CD4-positive, alpha-beta T cell (primary cell): ENCODE results near the gene DSN1. TPM values are rescaled to one million over a fixed set of nuclear protein-coding genes. Genes with fewer than 3 reads are reported as not detected.

Source experiments
- ATAC-seq: fragments of 200-7000 bp; cut with Tn5 transposase; one replicate; pipeline ENCODE4 v1.10.0; 2022; ENCODE audit warnings: mild to moderate bottlenecking; ENCODE audit not compliant: poor library complexity
- CTCF ChIA-PET: fragments of 350-600 bp; sonication (Branson Sonifier 250); formaldehyde crosslinking; loops from one replicate; lab custom pipeline; 2021; ENCODE audit warnings: antibody characterized with exemption, inconsistent platforms; lab: Charles Lee
- POLR2A ChIA-PET: fragments of 350-600 bp; sonication (Branson Sonifier 250); formaldehyde crosslinking; loops from one replicate; lab custom pipeline; 2021; ENCODE audit warnings: antibody characterized with exemption, inconsistent platforms; lab: Charles Lee
- DNase-seq, 14 experiments: peaks; one replicate each; pipeline ENCODE4 v3.0.0-alpha.2; 2013 to 2020; ENCODE audit warnings: mixed read lengths in 2 of 14
- H3K27ac ChIP-seq, 2 donors: one replicate each; pipeline versions ENCODE4 v1.5.1 to v1.7.0; 2013; ENCODE audit warnings: low read length in 2 of 2, low read depth in 1 of 2, mild to moderate bottlenecking in 1 of 2
- H3K27me3 ChIP-seq, 2 experiments: 1 replicate in 1 of 2; 2 replicates in 1 of 2; pipeline versions ENCODE4 v1.6.1 to v1.7.0; 2013; ENCODE audit warnings: low read length in 2 of 2, control low read depth in 1 of 2, mild to moderate bottlenecking in 1 of 2, moderate library complexity in 1 of 2; ENCODE audit not compliant: insufficient read depth in 2 of 2, control insufficient read depth in 1 of 2
- H3K36me3 ChIP-seq: one replicate; pipeline ENCODE4 v1.6.1; 2013; ENCODE audit warnings: low read length, control low read depth; ENCODE audit not compliant: insufficient read depth
- H3K4me1 ChIP-seq: one replicate; pipeline ENCODE4 v1.6.1; 2013; ENCODE audit warnings: low read length, control low read depth; ENCODE audit not compliant: insufficient read depth
- H3K4me3 ChIP-seq: one replicate; pipeline ENCODE4 v1.5.1; 2013; ENCODE audit warnings: mild to moderate bottlenecking, low read length, moderate library complexity
- H3K9me3 ChIP-seq, 2 experiments: 1 replicate in 1 of 2; 2 replicates in 1 of 2; pipeline versions ENCODE4 v1.6.1 to v1.7.0; 2013; ENCODE audit warnings: low read length in 2 of 2, mild to moderate bottlenecking in 2 of 2, control low read depth in 1 of 2, moderate library complexity in 1 of 2; ENCODE audit not compliant: control insufficient read depth in 1 of 2, insufficient read depth in 1 of 2
- H3K27ac Mint-ChIP-seq: one replicate; pipeline ENCODE4 v1.8.0; 2020; ENCODE audit warnings: mixed read lengths
- H3K27me3 Mint-ChIP-seq: one replicate; pipeline ENCODE4 v1.8.0; 2021; ENCODE audit warnings: mixed read lengths
- H3K36me3 Mint-ChIP-seq: one replicate; pipeline ENCODE4 v1.8.0; 2021; ENCODE audit warnings: low read depth, mixed read lengths
- H3K4me1 Mint-ChIP-seq: one replicate; pipeline ENCODE4 v1.8.0; 2021; ENCODE audit warnings: low read depth, mixed read lengths
- H3K4me3 Mint-ChIP-seq: one replicate; pipeline ENCODE4 v1.8.0; 2020; ENCODE audit warnings: mild to moderate bottlenecking, mixed read lengths
- H3K9me3 Mint-ChIP-seq: one replicate; pipeline ENCODE4 v1.8.0; 2020; ENCODE audit warnings: mixed read lengths
- CTCF ChIP-seq: fragments of 200-600 bp; IDR thresholded peaks from one replicate; pipeline ENCODE4 v1.8.0; 2022; ENCODE audit warnings: antibody characterized with exemption, mild to moderate bottlenecking
- intact Hi-C, 2 experiments: fragments of 100-400 bp; cut with DNase I in 1 of 2; cut with micrococcal nuclease in 1 of 2; formaldehyde crosslinking; loops; one replicate each; pipeline versions ENCODE4 v1.15.1 to v1.9.0; 2023 to 2025; cut with DNase I, micrococcal nuclease
- total RNA-seq, 174 experiments: library from RNA in 2 of 174; stranded (reverse) in 2 of 174; gene quantifications; one replicate each; pipeline ENCODE4 v1.2.3 and lab custom pipeline; 2021 to 2026

The DSN1 gene
- total RNA-seq, 2 experiments from 2014 or later, result 10.5 to 14.3 TPM

DNA sequence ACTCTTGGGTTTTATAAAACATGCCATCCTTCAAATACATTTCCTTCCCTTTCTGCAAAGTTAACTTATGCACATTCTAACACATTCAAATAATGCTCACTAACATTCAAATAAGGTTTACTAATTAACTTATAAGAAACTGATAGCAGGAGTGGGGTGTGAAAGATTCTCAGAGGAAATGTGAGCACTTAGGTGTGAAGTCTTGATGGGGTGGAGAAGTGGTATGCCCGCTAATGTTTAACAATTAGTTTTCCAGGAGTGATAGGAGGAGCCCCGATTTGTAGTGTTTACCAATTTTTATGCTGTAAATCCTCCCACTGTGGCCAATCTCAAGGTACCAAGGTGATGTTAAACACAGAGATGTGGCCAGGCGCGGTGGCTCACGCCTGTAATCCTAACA lies 18.3 kb upstream of the DSN1 start:
- ChIA-PET CTCF (interaction anchor here (0.6 kb wide), 1 partner anchor 76 kb away, joined by 3 read pairs; no protein-coding TSS in a partner anchor), POLR2A (no interaction called here)
- Mint-ChIP-seq H3K27me3 (no peaks in the 10 kb centered on the region), H3K36me3 (no peaks in the 10 kb centered on the region), H3K4me1 (no peaks in the 10 kb centered on the region), H3K9me3 (no peaks in the 10 kb centered on the region), H3K27ac (no peak overlapping the region), H3K4me3 (no peak overlapping the region)
- intact Hi-C loops, result no loop called here
- ATAC-seq (no peak), DNase-seq (no peak)
- Histone ChIP-seq H3K27me3 (no peaks in the 10 kb centered on the region), H3K27ac (no peak overlapping the region), H3K9me3 (no peaks in the 10 kb centered on the region), H3K36me3 (no peaks in the 10 kb centered on the region), H3K4me1 (no peaks in the 10 kb centered on the region), H3K4me3 (no peak overlapping the region)
- no peak for TF ChIP-seq CTCF

GRCh38 chr20:36786663-36787062 lies 13.1 kb upstream of the DSN1 start:
- no peak for ATAC-seq
- Histone ChIP-seq H3K4me1 (no peaks in the 10 kb centered on the region), H3K36me3 (no peaks in the 10 kb centered on the region), H3K4me3 (no peak overlapping the region), H3K27ac (no peak overlapping the region), H3K9me3 (no peaks in the 10 kb centered on the region), H3K27me3 (no peaks in the 10 kb centered on the region)
- ChIA-PET POLR2A (interaction anchor here (0.9 kb wide), 1 partner anchor 191 kb away, joined by 3 read pairs; no protein-coding TSS in a partner anchor), CTCF (interaction anchor here (1.0 kb wide), 1 partner anchor 22 kb away, joined by 3 read pairs; no protein-coding TSS in a partner anchor)
- Mint-ChIP-seq H3K36me3 (no peaks in the 10 kb centered on the region), H3K27me3 (no peaks in the 10 kb centered on the region), H3K9me3 (no peaks in the 10 kb centered on the region), H3K4me1 (no peaks in the 10 kb centered on the region), H3K4me3 (no peak overlapping the region), H3K27ac (no peak overlapping the region)
- intact Hi-C loops, result no loop called here
- no peak for DNase-seq
- no peak for TF ChIP-seq CTCF

GRCh38 chr20:36786246-36786645 lies 12.7 kb upstream of the DSN1 start:
- POLR2A ChIA-PET, result interaction anchor here (0.9 kb wide), 1 partner anchor 191 kb away, joined by 3 read pairs; no protein-coding TSS in a partner anchor
- no peak overlapping the region for H3K4me3 ChIP-seq
- H3K27me3 Mint-ChIP-seq, result no peaks in the 10 kb centered on the region
- no peaks in the 10 kb centered on the region for H3K4me1 ChIP-seq
- intact Hi-C loops, result no loop called here
- H3K36me3 Mint-ChIP-seq, result no peaks in the 10 kb centered on the region
- no peak overlapping the region for H3K4me3 Mint-ChIP-seq
- DNase-seq (no peak), ATAC-seq (no peak)
- no peaks in the 10 kb centered on the region for H3K27me3 ChIP-seq
- CTCF ChIA-PET, result interaction anchor here (0.6 to 1.0 kb wide), 2 partner anchors 22 to 47 kb away, joined by 3 read pairs; no protein-coding TSS in a partner anchor
- TF ChIP-seq CTCF, result no peak
- no peaks in the 10 kb centered on the region for H3K4me1 Mint-ChIP-seq
- H3K27ac Mint-ChIP-seq, result no peak overlapping the region
- H3K27ac ChIP-seq, result no peak overlapping the region
- no peaks in the 10 kb centered on the region for H3K36me3 ChIP-seq
- H3K9me3 ChIP-seq, result no peaks in the 10 kb centered on the region
- no peaks in the 10 kb centered on the region for H3K9me3 Mint-ChIP-seq
